GM19023 (cell line): Measurements from ENCODE around the gene LIN37.

Experiments used
- ATAC-seq: cut with Tn5 transposase; IDR thresholded peaks from one replicate; pipeline ENCODE4 v1.9.1; 2021; ENCODE audit warnings: mild to moderate bottlenecking, moderate library complexity; ENCODE audit not compliant: unreplicated experiment

Gene LIN37

GRCh38 chr19:35751839-35752745, 3.7 kb downstream of the LIN37 start:
- ATAC-seq: no peak

- ATAC-seq: no peak
Measured at GRCh38 chr19:35752746-35753350, 4.5 kb downstream of the LIN37 start.

- no peak for ATAC-seq
Measured at GRCh38 chr19:35753634-35754369, 5.4 kb downstream of the LIN37 start.

- no peak for ATAC-seq
Measured at GRCh38 chr19:35754370-35755130, 6.2 kb downstream of the LIN37 start.

GRCh38 chr19:35755131-35755549, 6.8 kb downstream of the LIN37 start:
- no peak for ATAC-seq

GRCh38 chr19:35755550-35756376, 7.4 kb downstream of the LIN37 start:
- no peak for ATAC-seq

GRCh38 chr19:35756377-35757230, 8.2 kb downstream of the LIN37 start, which contains the start of gene HSPB6:
Gene HSPB6, minus strand, starts transcription at chr19:35757029. Its CDS starts 21 bp downstream, at chr19:35757008.
- ATAC-seq: no peak

GRCh38 chr19:35757231-35757748, 8.9 kb downstream of the LIN37 start:
- ATAC-seq: no peak

GRCh38 chr19:35757749-35758608, 9.6 kb downstream of the LIN37 start, which contains the start of gene PROSER3:
Gene PROSER3, plus strand, starts transcription at chr19:35758176. Its CDS starts 40 bp downstream, at chr19:35758216.
- peak; percentile 96 for ATAC-seq

GRCh38 chr19:35759697-35760096, 11.3 kb downstream of the LIN37 start:
- no peak for ATAC-seq

- no peak for ATAC-seq
Measured at GRCh38 chr19:35760711-35761349, 12.5 kb downstream of the LIN37 start.

GRCh38 chr19:35764432-35765315, 16.3 kb downstream of the LIN37 start:
- ATAC-seq: no peak

- ATAC-seq: no peak
Measured at GRCh38 chr19:35766571-35767104, 18.3 kb downstream of the LIN37 start.

GRCh38 chr19:35767288-35768081, 19.1 kb downstream of the LIN37 start:
- no peak for ATAC-seq

GRCh38 chr19:35768082-35768421, 19.7 kb downstream of the LIN37 start:
- no peak for ATAC-seq
